Neutrophil (primary cell): ENCODE results near the gene PRR5L.

ENCODE experiments used
- H3K27ac ChIP-seq: fragments of 200-600 bp; sonication (generic); 2 replicates; pipeline ENCODE4 v1.5.1; 2016; ENCODE audit warnings: mild to moderate bottlenecking, moderate library complexity
- H3K27me3 ChIP-seq: fragments of 200-600 bp; sonication (generic); 2 replicates; pipeline ENCODE4 v1.6.0; 2016; ENCODE audit warnings: mild to moderate bottlenecking
- H3K36me3 ChIP-seq: fragments of 200-600 bp; sonication (generic); 2 replicates; pipeline ENCODE4 v1.5.1; 2017
- H3K4me1 ChIP-seq, 2 experiments: fragments of 200-600 bp in 1 of 2; sonication (generic) in 1 of 2; 1 replicate in 1 of 2; 2 replicates in 1 of 2; pipeline versions ENCODE4 v1.5.1 to v1.6.1; 2013 to 2016; ENCODE audit warnings: low read depth in 1 of 2, low read length in 1 of 2, mild to moderate bottlenecking in 1 of 2, moderate library complexity in 1 of 2; ENCODE audit not compliant: control insufficient read depth in 1 of 2, insufficient read depth in 1 of 2
- H3K4me3 ChIP-seq, 2 experiments: fragments of 200-600 bp in 1 of 2; sonication (generic) in 1 of 2; 1 replicate in 1 of 2; 2 replicates in 1 of 2; pipeline ENCODE4 v1.5.1; 2013 to 2016; ENCODE audit warnings: low read depth in 1 of 2, low read length in 1 of 2, mild to moderate bottlenecking in 1 of 2, moderate library complexity in 1 of 2
- H3K9me3 ChIP-seq: fragments of 200-600 bp; sonication (generic); 2 replicates; pipeline ENCODE4 v1.5.1; 2016
- CTCF ChIP-seq: fragments of 200-600 bp; sonication (generic); IDR thresholded peaks from 2 replicates; pipeline ENCODE4 v1.5.1; 2016; ENCODE audit warnings: antibody characterized with exemption

Gene PRR5L

DNA sequence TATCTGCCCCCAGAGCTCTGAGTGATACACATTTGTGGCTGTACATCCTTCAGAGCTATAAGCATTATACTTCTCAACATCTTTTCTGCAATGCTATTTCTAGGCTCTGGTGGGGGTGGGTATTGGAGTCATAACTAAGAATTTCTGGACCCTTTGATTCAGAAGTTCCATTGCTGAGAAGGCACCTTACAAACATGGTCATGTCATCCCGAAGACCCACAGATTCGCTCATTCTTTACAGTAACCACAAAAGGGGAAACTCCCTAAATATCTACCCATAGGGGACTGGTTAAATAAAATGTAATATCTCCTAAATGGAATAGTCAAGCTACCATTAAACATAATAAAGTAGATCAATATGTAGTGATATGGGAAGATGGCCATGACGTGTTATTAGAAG lies 98.8 kb downstream of the PRR5L start:
- Histone ChIP-seq H3K36me3 (no peaks in the 10 kb centered on the region), H3K27me3 (no peaks in the 10 kb centered on the region), H3K4me1 (peaks cover 26 to 28% of the 10 kb centered on the region in 2 experiments), H3K27ac (no peak overlapping the region), H3K9me3 (no peaks in the 10 kb centered on the region), H3K4me3 (no peak overlapping the region)
- no peak for TF ChIP-seq CTCF

DNA sequence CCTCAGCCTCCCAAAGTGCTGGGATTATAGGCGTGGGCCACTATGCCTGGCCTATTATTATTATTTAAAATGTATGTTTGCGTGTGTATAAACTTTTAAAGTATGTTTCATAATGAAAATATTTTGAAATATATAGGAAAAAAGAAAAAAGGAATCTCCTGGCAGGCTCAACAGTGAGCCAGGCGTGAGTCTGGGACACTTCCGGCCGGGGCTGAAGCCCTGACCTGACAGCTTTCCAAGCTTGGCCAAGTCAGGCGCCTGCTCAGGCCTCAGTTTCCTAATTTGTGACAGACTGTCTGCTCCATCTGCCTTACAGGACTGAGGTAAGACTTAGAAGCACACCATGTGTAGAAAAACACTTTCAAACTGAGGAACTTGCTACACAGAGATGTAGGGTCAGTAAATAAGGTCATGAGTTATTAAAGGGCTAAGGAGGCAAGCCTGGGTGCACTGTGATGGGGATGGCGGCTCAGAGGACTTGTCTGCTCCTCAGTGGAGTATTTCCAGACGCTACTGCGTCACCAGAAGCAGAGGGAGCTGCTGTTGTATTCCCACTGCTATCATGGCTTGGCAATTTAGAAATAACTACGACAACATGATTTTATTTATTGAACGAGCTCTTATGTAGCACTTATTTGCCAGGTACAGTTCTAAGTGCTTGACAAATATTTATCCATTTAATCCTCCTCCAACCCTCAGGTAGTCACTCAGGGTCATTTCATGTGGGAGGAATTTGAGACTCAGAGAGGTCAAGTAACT lies 100.1 kb downstream of the PRR5L start:
- no peak for TF ChIP-seq CTCF
- Histone ChIP-seq H3K27ac (no peak overlapping the region), H3K4me3 (no peak overlapping the region), H3K27me3 (no peaks in the 10 kb centered on the region), H3K4me1 (peaks cover 30 to 31% of the 10 kb centered on the region in 2 experiments), H3K36me3 (no peaks in the 10 kb centered on the region), H3K9me3 (no peaks in the 10 kb centered on the region)

DNA sequence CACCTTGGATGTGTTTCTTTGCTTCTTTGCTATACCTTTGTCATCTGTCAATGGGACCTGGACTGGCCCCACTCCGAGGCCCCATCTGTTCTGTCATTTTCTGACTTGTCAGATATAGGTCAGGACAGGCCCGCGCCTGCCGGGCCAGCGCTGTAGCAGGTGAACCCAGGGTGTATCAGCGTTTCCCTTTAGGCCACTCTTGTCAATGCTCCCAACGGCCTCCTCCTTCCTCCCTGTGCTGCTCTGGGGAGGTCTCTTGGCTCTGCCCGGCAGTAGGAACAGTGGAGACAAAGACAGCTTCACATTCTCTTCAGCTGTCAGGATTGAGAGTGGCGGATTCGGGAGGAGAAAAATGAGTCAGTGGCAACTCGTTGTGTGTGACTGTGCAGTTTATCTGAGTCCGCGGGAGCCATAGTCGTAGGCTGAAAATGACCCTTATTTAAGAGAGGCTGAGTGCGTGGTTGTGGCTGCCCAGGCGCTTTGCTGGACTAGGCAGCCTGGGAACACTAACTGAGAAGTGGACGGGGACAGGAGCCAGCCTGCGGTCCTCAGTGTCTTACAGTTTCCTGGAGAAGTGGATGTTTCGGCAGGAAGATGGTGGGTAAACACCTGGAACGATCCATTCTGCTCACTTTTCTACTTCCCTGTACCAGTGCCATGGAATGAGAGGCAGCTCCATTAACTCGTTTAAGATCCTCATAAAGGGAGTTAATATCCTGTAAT lies 102.3 kb downstream of the PRR5L start:
- Histone ChIP-seq H3K36me3 (no peaks in the 10 kb centered on the region), H3K4me1 (peaks cover 12 to 16% of the 10 kb centered on the region in 2 experiments), H3K27ac (no peak overlapping the region), H3K27me3 (no peaks in the 10 kb centered on the region), H3K4me3 (no peak overlapping the region), H3K9me3 (no peaks in the 10 kb centered on the region)
- no peak for TF ChIP-seq CTCF

GRCh38 chr11:36399236-36399635 lies 103.1 kb downstream of the PRR5L start:
- Histone ChIP-seq H3K4me3 (no peak overlapping the region), H3K36me3 (no peaks in the 10 kb centered on the region), H3K9me3 (no peaks in the 10 kb centered on the region), H3K27ac (no peak overlapping the region), H3K27me3 (no peaks in the 10 kb centered on the region), H3K4me1 (peaks cover 12 to 16% of the 10 kb centered on the region in 2 experiments)
- TF ChIP-seq CTCF, result no peak

GRCh38 chr11:36399745-36400144 lies 103.7 kb downstream of the PRR5L start:
- TF ChIP-seq CTCF, result no peak
- H3K27ac ChIP-seq, result no peak overlapping the region
- H3K9me3 ChIP-seq, result no peaks in the 10 kb centered on the region
- no peaks in the 10 kb centered on the region for H3K36me3 ChIP-seq
- H3K4me1 ChIP-seq, result peaks cover 12 to 16% of the 10 kb centered on the region in 2 experiments
- H3K27me3 ChIP-seq, result no peaks in the 10 kb centered on the region
- no peak overlapping the region for H3K4me3 ChIP-seq
